Measurements from ENCODE around the gene TBCEL.
"Not testable (repeated sequence)": the region's sequence is repeated elsewhere in the genome, so short reads cannot be mapped to it uniquely, and the experiment has no call there.

TBCEL gene

GRCh38 chr11:121029153-121029552, 5.3 kb downstream of the TBCEL start:
- DNase-seq (ENCODE audit: low read depth, low spot score), result no peak

DNA sequence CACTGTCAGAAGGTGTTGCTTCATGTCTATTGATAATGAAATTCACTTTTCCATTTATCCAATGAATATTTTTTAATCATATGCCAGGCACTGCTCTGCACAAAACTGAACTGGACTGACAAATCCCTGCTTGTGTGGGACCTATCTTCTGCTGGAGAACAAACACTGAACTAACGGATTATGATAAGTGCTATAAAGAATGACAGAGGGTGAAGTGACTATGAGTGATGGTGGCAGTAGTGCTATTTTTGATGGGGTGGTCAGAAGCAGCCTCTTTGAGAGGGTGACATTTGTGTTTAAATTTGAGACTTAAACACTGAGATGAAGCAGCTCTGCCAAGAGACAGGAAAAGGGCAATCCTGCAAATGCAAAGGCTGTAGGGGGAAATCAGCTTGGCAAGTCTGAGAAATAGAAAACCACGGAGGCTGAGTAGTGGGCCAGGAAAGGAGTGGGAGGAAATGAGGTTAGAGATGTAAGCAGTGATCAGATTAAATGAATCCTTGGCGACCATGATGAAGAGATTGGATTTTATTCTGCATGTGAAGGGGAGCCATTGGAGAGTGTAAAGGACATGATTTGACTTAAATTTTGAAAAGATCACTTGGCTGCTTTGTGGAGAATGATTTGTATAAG, 6.0 kb downstream of the TBCEL start:
- no peak for DNase-seq (ENCODE audit: low read depth, low spot score)

DNA sequence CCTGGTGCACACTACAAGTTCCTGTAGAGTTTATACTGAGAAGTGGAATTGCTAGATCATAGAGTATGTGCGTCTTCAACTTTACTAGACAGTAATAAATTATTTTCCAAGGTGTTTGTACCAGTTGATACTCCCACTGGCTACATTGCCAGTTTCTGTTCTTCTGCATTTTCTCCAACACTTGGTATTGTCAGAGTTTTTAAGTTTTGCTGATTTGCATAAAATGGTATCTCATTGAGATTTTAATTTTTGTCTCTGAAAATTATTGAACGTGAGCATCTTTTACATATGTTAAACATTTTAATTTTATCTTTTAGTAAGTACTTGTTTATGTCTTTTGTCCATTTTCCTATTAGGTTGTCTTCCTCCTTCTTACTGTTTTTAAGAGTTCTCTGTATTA, 7.3 kb downstream of the TBCEL start:
- no peak for DNase-seq (ENCODE audit: low read depth, low spot score)

GRCh38 chr11:121031648-121032047, 7.7 kb downstream of the TBCEL start:
- DNase-seq (ENCODE audit: low read depth, low spot score), result not testable (repeated sequence)

DNA sequence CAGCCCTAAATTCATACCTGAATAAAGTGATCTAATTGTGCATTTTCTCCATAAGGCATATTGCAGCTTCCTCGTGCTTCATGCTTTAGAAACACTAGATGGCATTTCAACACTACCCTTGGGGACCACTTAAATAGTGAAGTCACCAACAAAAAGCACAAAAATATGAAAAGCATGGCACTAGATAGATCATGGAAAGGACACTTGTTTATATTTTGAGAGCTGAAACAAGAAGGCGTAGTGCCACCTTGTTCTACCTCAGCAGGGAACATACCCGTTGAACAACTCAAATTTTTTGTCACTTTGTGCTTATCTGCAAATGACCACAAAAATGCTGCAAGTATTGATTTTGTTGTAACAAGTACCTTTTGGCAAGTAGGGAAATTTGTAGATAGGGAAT, 8.6 kb downstream of the TBCEL start:
- DNase-seq (ENCODE audit: low read depth, low spot score), result no peak

- DNase-seq (ENCODE audit: low read depth, low spot score), result no peak
These were observed 9.7 kb downstream of the TBCEL start for GRCh38 chr11:121033635-121034034.

DNA sequence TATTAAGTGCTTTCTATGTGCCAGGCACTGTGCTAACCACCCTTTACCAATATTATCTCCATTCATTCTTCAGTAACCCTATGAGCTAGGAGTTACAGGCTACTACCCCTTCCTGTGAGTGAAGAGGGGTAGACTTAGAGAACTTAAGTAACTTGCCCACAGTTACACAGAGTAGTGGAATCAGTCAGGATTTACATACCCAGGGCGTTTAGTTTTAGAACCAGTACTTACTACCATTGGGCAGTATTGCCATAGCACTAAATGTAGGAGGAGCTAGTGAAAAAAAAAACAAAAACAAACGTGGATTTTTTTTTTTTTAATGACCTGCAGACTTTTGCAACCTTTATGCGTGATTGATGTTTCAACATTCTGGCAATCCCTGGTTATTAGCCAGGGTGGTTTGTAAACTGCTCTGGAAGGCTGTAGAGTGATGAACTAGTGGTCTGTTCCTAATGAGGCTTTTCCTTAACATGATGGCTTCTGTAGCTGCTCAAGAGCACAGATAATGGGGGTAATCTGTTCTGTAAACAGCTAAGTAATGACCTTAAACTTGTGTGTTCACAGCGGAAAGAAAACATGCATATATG, 11.4 kb downstream of the TBCEL start:
- no peak for DNase-seq (ENCODE audit: low read depth, low spot score)

DNA sequence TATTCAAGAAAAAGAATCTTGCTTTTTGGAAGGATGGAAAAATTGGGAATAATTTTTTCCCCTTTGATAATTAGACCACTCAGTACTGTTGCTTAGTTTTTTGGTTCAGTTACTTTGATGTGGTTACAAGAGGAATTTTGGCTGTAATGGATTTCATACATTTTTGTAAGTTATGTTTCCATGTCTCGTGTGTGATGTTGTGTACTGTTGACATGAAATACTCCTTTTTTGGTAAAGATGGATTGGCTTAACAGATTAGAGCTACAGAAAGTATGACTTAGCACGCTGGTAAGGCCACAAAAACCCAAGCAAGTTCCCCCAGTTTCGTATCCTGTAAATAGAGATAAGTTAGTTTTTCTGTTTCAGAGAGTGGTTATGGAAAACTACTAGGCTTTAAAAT, 11.9 kb downstream of the TBCEL start:
- no peak for DNase-seq (ENCODE audit: low read depth, low spot score)

DNA sequence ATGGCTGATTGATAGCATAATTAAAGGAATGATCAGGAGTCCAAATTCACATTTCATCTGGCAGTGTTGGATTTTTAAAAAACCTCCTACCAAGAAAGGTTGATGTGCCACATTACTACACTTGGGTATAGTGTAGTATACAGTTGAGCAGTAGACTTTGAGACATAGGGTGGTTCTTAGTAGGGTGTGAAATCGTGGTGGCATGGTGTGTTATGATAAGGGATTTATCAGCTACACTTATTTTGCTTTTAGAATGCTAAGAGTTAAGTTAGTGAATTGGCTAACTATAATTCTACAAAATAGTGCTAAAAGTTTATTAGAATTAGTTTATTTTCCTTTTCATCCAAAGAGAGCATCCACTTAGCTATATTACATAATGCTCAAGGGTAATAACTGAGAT, 13.1 kb downstream of the TBCEL start:
- no peak for DNase-seq (ENCODE audit: low read depth, low spot score)

GRCh38 chr11:121038648-121039409, 14.9 kb downstream of the TBCEL start:
- no peak for DNase-seq (ENCODE audit: low read depth, low spot score)

DNA sequence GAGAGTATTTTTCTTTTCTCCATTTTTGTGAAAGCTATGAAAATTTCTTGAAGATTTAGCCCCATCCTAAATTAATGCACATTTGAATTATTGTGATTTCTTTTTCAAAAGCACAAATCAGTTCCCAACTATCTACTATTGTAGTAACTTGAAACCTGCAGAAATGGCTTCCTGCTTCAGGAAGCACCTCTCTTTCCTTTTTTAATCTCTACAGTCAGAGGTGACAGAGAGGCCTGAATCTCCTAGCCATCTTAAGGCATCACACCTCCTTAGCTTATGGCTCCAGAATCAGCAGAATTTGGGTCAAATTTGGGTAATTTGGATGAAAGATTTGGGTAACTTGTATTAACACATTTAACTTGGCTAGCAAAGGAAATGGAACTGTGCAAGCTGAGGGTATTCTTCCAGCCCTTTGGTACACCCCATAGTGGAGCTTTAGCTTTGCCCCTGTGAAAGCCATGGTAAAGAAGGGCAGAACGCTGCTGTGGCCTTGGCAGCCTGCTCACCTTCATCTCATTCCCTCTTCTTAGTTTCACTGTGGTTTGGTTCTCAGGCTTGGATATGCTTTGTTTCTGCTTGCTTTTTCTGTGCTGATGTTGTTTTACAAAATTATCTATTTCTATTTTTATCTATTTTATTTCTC, 16.2 kb downstream of the TBCEL start:
- DNase-seq (ENCODE audit: low read depth, low spot score), result no peak

GRCh38 chr11:121040614-121041002, 16.7 kb downstream of the TBCEL start:
- no peak for DNase-seq (ENCODE audit: low read depth, low spot score)

GRCh38 chr11:121041072-121041471, 17.2 kb downstream of the TBCEL start:
- no peak for DNase-seq (ENCODE audit: low read depth, low spot score)

DNA sequence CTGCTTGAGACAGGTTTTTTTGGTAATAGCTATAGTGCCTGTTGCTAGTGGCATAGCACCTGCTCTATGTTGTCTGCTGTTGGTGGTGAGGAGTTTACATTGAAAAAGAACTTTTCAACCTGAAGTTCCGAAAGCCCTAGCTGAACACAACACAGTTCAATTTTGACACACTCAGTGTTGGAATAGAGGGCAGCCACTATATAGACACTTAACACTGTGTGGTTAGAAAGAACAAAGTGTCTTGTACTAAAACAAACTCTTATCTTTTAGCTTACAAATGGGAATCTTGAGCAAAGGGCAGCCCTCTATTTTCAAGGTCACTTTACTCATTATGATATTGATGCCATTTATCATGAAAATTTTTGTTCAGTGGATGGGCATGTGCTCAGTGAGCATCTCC, 18.4 kb downstream of the TBCEL start:
- no peak for DNase-seq (ENCODE audit: low read depth, low spot score)

DNA sequence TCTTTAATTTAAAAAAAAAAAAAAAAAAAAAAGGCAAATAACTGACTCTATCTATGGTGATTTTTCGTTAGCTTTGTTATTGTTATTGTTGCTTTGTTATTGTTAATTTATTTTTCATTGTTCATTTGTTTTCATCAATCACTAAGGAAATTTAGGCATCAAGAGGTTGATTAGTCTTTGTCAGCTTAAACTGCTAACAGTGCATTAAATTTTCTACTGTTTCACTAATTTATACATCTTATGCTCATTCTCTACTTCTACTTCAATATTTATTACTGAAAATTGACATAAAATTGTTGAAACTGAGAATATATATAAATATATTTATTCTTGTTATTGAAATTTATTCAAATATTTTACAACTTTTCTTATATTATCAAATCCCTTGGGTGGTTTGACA, 24.0 kb downstream of the TBCEL start:
- no peak for DNase-seq (ENCODE audit: low read depth, low spot score)

- no peak for DNase-seq (ENCODE audit: low read depth, low spot score)
These were observed 24.7 kb downstream of the TBCEL start for GRCh38 chr11:121048464-121049233.

- no peak for DNase-seq (ENCODE audit: low read depth, low spot score)
These were observed 29.3 kb downstream of the TBCEL start for GRCh38 chr11:121053244-121053643.

GRCh38 chr11:121054266-121054665, 30.4 kb downstream of the TBCEL start:
- no peak for DNase-seq (ENCODE audit: low read depth, low spot score)

DNA sequence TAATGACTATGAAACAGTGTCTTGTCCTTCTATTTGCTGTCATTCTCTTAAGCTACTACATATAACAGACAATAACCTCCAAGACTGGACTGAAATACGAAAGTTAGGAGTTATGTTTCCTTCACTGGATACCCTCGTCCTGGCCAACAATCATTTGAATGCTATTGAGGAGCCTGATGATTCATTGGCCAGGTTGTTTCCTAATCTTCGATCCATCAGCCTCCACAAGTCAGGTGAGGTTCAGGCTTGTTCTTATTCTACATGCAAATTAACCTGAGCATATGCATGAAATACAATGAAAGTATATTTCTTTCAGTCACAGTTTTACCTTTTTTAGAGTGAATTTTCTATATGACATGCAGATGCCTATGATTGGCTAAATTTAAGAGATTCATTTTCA, 31.2 kb downstream of the TBCEL start:
- no peak for DNase-seq (ENCODE audit: low read depth, low spot score)

DNA sequence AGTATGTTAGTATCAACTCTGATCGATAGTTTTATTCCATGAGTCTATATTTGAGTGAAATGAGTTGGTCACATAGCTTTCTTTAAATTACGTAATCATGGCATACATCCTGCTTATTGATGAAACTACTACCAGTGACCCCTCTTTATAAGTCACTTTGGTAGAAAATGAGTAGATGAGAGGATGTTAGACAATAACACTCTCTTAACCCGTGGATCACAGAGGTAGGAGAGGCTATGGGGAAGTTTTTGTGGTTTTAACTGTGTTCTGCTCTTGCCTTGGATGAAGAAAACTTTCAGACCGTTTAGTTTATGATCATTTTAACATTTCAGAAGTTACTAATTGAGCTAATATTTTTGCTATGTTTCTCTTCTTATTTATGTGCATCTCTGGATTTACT, 34.0 kb downstream of the TBCEL start:
- no peak for DNase-seq (ENCODE audit: low read depth, low spot score)

DNA sequence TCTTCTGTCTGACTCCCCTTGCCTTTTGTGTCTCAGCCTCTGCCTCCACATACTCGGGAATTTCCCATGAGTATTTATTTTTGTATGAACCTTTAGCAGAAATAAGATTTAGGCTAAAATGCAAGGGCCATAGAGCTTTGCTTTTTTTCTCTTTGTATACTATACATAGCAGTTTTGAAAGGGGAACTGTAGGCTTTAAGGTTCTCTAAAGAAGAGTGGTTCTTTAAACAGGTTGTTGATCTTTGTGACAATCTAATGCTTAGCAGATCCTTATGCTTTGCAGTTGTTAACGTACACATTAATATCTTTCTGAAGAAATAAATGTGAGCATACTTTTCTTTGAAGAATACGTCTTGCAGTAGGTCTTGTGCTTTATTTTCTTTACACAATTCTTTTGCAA, 35.0 kb downstream of the TBCEL start:
- no peak for DNase-seq (ENCODE audit: low read depth, low spot score)

DNA sequence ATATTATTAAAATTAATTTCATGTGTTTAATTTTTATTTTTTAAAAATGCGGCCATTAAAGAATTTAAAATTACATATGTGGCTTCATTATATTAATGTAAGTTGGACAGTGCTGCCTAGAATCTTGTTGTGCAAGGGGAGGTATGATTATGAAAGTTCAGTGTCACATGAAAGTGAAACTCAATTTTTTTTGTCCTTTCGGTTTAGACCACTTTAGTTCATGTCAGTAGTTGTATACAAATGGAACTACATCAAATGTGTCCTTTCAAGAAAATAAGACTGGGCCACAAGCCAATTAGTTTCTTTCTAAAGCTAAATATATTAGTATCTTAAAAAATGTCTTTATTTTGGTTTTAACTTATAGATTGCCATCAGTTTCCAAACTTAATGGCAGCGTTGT, 35.7 kb downstream of the TBCEL start:
- DNase-seq (ENCODE audit: low read depth, low spot score), result no peak
